Suprapubic skin (tissue), 4 donors: Measurements from ENCODE around the gene PARVA. TPM values are rescaled to one million over a fixed set of nuclear protein-coding genes. Genes with fewer than 3 reads are reported as not detected.

ENCODE experiments used
- DNase-seq, 2 donors: peaks; one replicate each; pipeline ENCODE4 v3.0.0-alpha.2; 2019; ENCODE audit warnings: low spot score in 2 of 2
- H3K27ac ChIP-seq: fragments of 200-600 bp; sonication (generic); one replicate; pipeline ENCODE4 v1.5.1; 2019
- H3K27me3 ChIP-seq: fragments of 200-600 bp; sonication (generic); one replicate; pipeline ENCODE4 v1.5.1; 2019
- H3K36me3 ChIP-seq: fragments of 200-600 bp; sonication (generic); one replicate; pipeline ENCODE4 v1.5.1; 2019
- H3K4me1 ChIP-seq: fragments of 200-600 bp; sonication (generic); one replicate; pipeline ENCODE4 v1.5.1; 2019
- H3K4me3 ChIP-seq: fragments of 200-600 bp; sonication (generic); one replicate; pipeline ENCODE4 v1.5.1; 2019; ENCODE audit warnings: mild to moderate bottlenecking
- H3K9me3 ChIP-seq: fragments of 200-600 bp; sonication (generic); one replicate; pipeline ENCODE4 v1.5.1; 2019
- CTCF ChIP-seq, 2 donors: fragments of 200-600 bp in 1 of 2; fragments of 450-650 bp in 1 of 2; sonication (generic) in 1 of 2; IDR thresholded peaks; one replicate each; pipeline ENCODE4 v1.5.1; 2016 to 2019; ENCODE audit warnings: antibody characterized with exemption in 2 of 2, mild to moderate bottlenecking in 1 of 2, moderate library complexity in 1 of 2
- EP300 ChIP-seq: sonication (generic); formaldehyde crosslinking; IDR thresholded peaks from one replicate; pipeline ENCODE4 v1.6.1; 2017; ENCODE audit warnings: antibody characterized with exemption
- POLR2A ChIP-seq, 2 donors: fragments of 450-650 bp; IDR thresholded peaks; one replicate each; pipeline ENCODE4 v1.6.1; 2017; ENCODE audit warnings: antibody characterized with exemption in 2 of 2, mild to moderate bottlenecking in 2 of 2, moderate library complexity in 2 of 2
- POLR2AphosphoS5 ChIP-seq, 3 donors: sonication (generic); formaldehyde crosslinking; IDR thresholded peaks; one replicate each; pipeline ENCODE4 v1.6.1; 2017; ENCODE audit warnings: antibody characterized with exemption in 3 of 3
- WGBS: methylation state at CpG from one replicate; pipeline ENCODE4 v1.1.5; 2018; 5-methylcytosine and 5-hydroxymethylcytosine counted together
- total RNA-seq, 4 donors: library from RNA; depleted of rRNA; stranded (reverse); fragments of >200 nt; gene quantifications; one replicate each; pipeline ENCODE4 v1.1.0, GENCODE V29; 2016

Gene PARVA
- 10 to 100 TPM; 16.7 to 26.2 (median 21.4) TPM for total RNA-seq

GRCh38 chr11:12377106-12377823, at the start of gene PARVA:
TSS of gene PARVA (plus strand) at chr11:12377571. CDS start at chr11:12377648, 77 bp downstream.
- Histone ChIP-seq H3K27me3 (no peaks in the 10 kb centered on the region), H3K36me3 (no peaks in the 10 kb centered on the region), H3K27ac (peak within 1 kb of the TSS; percentile 91), H3K4me1 (peaks cover 4% of the 10 kb centered on the region), H3K9me3 (no peaks in the 10 kb centered on the region), H3K4me3 (peak within 1 kb of the TSS; percentile 65)
- 8% methylated on average over 41 of the region's 55 CpGs for WGBS
- no peak for TF ChIP-seq EP300
- TF ChIP-seq POLR2A (IDR thresholded peaks at IDR 0.05): peak in 1 of 2 donors; percentile 47
- peak; percentile 81 to 88 for DNase-seq

- H3K27me3 ChIP-seq: no peaks in the 10 kb centered on the region
- no peak overlapping the region for H3K4me3 ChIP-seq
- no peak overlapping the region for H3K27ac ChIP-seq
- no peak for DNase-seq
- TF ChIP-seq POLR2A (IDR thresholded peaks at IDR 0.05) (no peak), CTCF (IDR thresholded peaks at IDR 0.05) (no peak), EP300 (no peak), POLR2AphosphoS5 (IDR thresholded peaks at IDR 0.05) (no peak)
- peaks cover 3% of the 10 kb centered on the region for H3K4me1 ChIP-seq
- WGBS: 81% methylated on average over 4 of the region's 4 CpGs
- H3K36me3 ChIP-seq: peaks cover 22% of the 10 kb centered on the region
- H3K9me3 ChIP-seq: no peaks in the 10 kb centered on the region
Observed at GRCh38 chr11:12329169-12329568, 48.2 kb upstream of the PARVA start.

GRCh38 chr11:12329797-12330196, 47.6 kb upstream of the PARVA start:
- Histone ChIP-seq H3K27ac (no peak overlapping the region), H3K27me3 (no peaks in the 10 kb centered on the region), H3K4me1 (peaks cover 3% of the 10 kb centered on the region), H3K9me3 (no peaks in the 10 kb centered on the region), H3K4me3 (no peak overlapping the region), H3K36me3 (peaks cover 15% of the 10 kb centered on the region)
- no peak for DNase-seq
- WGBS: 70% methylated on average over 2 of the region's 2 CpGs
- TF ChIP-seq EP300: no peak
- no peak for TF ChIP-seq POLR2AphosphoS5 (IDR thresholded peaks at IDR 0.05)
- no peak for TF ChIP-seq CTCF (IDR thresholded peaks at IDR 0.05)
- no peak for TF ChIP-seq POLR2A (IDR thresholded peaks at IDR 0.05)

- Histone ChIP-seq H3K27me3 (no peaks in the 10 kb centered on the region), H3K4me3 (no peak overlapping the region), H3K9me3 (no peaks in the 10 kb centered on the region), H3K4me1 (peaks cover 3% of the 10 kb centered on the region), H3K27ac (no peak overlapping the region), H3K36me3 (peaks cover 7% of the 10 kb centered on the region)
- TF ChIP-seq CTCF (IDR thresholded peaks at IDR 0.05) (no peak), POLR2A (IDR thresholded peaks at IDR 0.05) (no peak), EP300 (no peak), POLR2AphosphoS5 (IDR thresholded peaks at IDR 0.05) (no peak)
- DNase-seq: no peak
- WGBS: 56% methylated on average over 7 of the region's 7 CpGs
Observed at GRCh38 chr11:12330485-12331231, 46.7 kb upstream of the PARVA start.

- TF ChIP-seq POLR2A (IDR thresholded peaks at IDR 0.05) (no peak), CTCF (IDR thresholded peaks at IDR 0.05) (peak; percentile 51 to 78)
- DNase-seq: peak; percentile 78 to 83
- H3K27me3 ChIP-seq: no peaks in the 10 kb centered on the region
- H3K36me3 ChIP-seq: peaks cover 7% of the 10 kb centered on the region
- no peaks in the 10 kb centered on the region for H3K9me3 ChIP-seq
- H3K4me3 ChIP-seq: no peak overlapping the region
- peaks cover 3% of the 10 kb centered on the region for H3K4me1 ChIP-seq
- no peak overlapping the region for H3K27ac ChIP-seq
- 15% methylated on average over 7 of the region's 7 CpGs for WGBS
Observed at GRCh38 chr11:12331239-12331874, 46.0 kb upstream of the PARVA start.
